ENCODE measurements around the gene PLD6.

GRCh38 chr17:17154556-17154955 lies 51.6 kb downstream of the PLD6 start:
- TF ChIP-seq CTCF (IDR thresholded peaks at IDR 0.05) (no peak), POLR2A (IDR thresholded peaks at IDR 0.05) (no peak)

All from testis (tissue), 2 donors.